T-helper 17 cell (primary cell): Measurements from ENCODE around the gene PARP8. TPM values are rescaled to one million over a fixed set of nuclear protein-coding genes. Genes with fewer than 3 reads are reported as not detected.
"Not testable (repeated sequence)": the region's sequence is repeated elsewhere in the genome, so short reads cannot be mapped to it uniquely, and the experiment has no call there.

Experiments used
- ATAC-seq: fragments of 150-1000 bp; cut with Tn5 transposase; 2 replicates; pipeline ENCODE4 v1.10.0; 2021; ENCODE audit warnings: mild to moderate bottlenecking, moderate library complexity
- DNase-seq, 3 donors: peaks; one replicate each; pipeline versions ENCODE4 v3.0.0 to v3.0.0-alpha.2; 2020 to 2021
- H3K9me3 ChIP-seq: one replicate; pipeline ENCODE4 v1.7.0; 2013; ENCODE audit warnings: low read length, mild to moderate bottlenecking; ENCODE audit not compliant: control insufficient read depth, poor library complexity, severe bottlenecking
- H3K27ac Mint-ChIP-seq: one replicate; pipeline ENCODE4 v1.8.0; 2022; ENCODE audit warnings: mild to moderate bottlenecking, moderate library complexity, mixed read lengths
- H3K27me3 Mint-ChIP-seq: one replicate; pipeline ENCODE4 v1.8.0; 2022; ENCODE audit warnings: mixed read lengths
- H3K36me3 Mint-ChIP-seq: one replicate; pipeline ENCODE4 v1.8.0; 2022; ENCODE audit warnings: low read depth, mixed read lengths
- H3K4me1 Mint-ChIP-seq: one replicate; pipeline ENCODE4 v1.8.0; 2022; ENCODE audit warnings: mild to moderate bottlenecking, mixed read lengths
- H3K4me3 Mint-ChIP-seq: one replicate; pipeline ENCODE4 v1.8.0; 2022; ENCODE audit warnings: mild to moderate bottlenecking, moderate library complexity, mixed read lengths
- total RNA-seq, 4 donors: library from RNA in 2 of 4; stranded (reverse) in 2 of 4; gene quantifications; one replicate each; pipeline ENCODE4 v1.2.3 and lab custom pipeline; 2022 to 2026

Gene PARP8
- total RNA-seq, 2 donors from 2014 or later, result 183 to 204 TPM

GRCh38 chr5:50665761-50666202 lies 655 bp upstream of the PARP8 start:
- ATAC-seq, H3K9me3 ChIP-seq, H3K27me3 Mint-ChIP-seq, H3K36me3 Mint-ChIP-seq: not testable (repeated sequence)
- Mint-ChIP-seq H3K4me1 (peaks cover 27% of the 10 kb centered on the region), H3K27ac (peak overlapping the region; percentile 100), H3K4me3 (peak overlapping the region; percentile 98)
- peak; percentile 10 to 18 (median 13) for DNase-seq

GRCh38 chr5:50667023-50667652 lies 701 bp downstream of the PARP8 start:
- peak overlapping the region; percentile 100 for H3K27ac Mint-ChIP-seq
- DNase-seq, result peak in 1 of 3 donors; percentile 6

GRCh38 chr5:50667653-50668595 lies 1.5 kb downstream of the PARP8 start:
- DNase-seq (peak; percentile 79 to 82 (median 80)), ATAC-seq (peak; percentile 80)
- H3K27me3 Mint-ChIP-seq, result no peaks in the 10 kb centered on the region
- peak overlapping the region; percentile 100 for H3K27ac Mint-ChIP-seq
- peaks cover 13% of the 10 kb centered on the region for H3K36me3 Mint-ChIP-seq
- peaks cover 40% of the 10 kb centered on the region for H3K4me1 Mint-ChIP-seq
- no peaks in the 10 kb centered on the region for H3K9me3 ChIP-seq
- H3K4me3 Mint-ChIP-seq, result peak overlapping the region; percentile 98

More at GRCh38 chr5:50667023-50667652, 701 bp downstream of the PARP8 start:
- H3K4me3 Mint-ChIP-seq, result peak overlapping the region; percentile 98
- H3K4me1 Mint-ChIP-seq, result peaks cover 33% of the 10 kb centered on the region
- peaks cover 11% of the 10 kb centered on the region for H3K36me3 Mint-ChIP-seq
- ATAC-seq, result peak; percentile 47
- no peaks in the 10 kb centered on the region for H3K9me3 ChIP-seq
- no peaks in the 10 kb centered on the region for H3K27me3 Mint-ChIP-seq

- Mint-ChIP-seq H3K36me3 (peaks cover 13% of the 10 kb centered on the region), H3K4me3 (peak overlapping the region; percentile 98), H3K4me1 (peaks cover 43% of the 10 kb centered on the region), H3K27ac (peak overlapping the region; percentile 100)
- DNase-seq, H3K27me3 Mint-ChIP-seq, H3K9me3 ChIP-seq, ATAC-seq: not testable (repeated sequence)
Measured at GRCh38 chr5:50668636-50669035, 2.2 kb downstream of the PARP8 start.

GRCh38 chr5:50672663-50673062 lies 6.2 kb downstream of the PARP8 start:
- H3K27me3 Mint-ChIP-seq, result no peaks in the 10 kb centered on the region
- H3K4me1 Mint-ChIP-seq, result peaks cover 53% of the 10 kb centered on the region
- peaks cover 9% of the 10 kb centered on the region for H3K36me3 Mint-ChIP-seq
- H3K4me3 Mint-ChIP-seq, result peak overlapping the region; percentile 56
- DNase-seq, result no peak
- ATAC-seq, result no peak
- H3K27ac Mint-ChIP-seq, result peak overlapping the region; percentile 90
- no peaks in the 10 kb centered on the region for H3K9me3 ChIP-seq

- H3K36me3 Mint-ChIP-seq, DNase-seq, H3K27me3 Mint-ChIP-seq, ATAC-seq, H3K9me3 ChIP-seq: not testable (repeated sequence)
- peak overlapping the region; percentile 90 for H3K27ac Mint-ChIP-seq
- peaks cover 47% of the 10 kb centered on the region for H3K4me1 Mint-ChIP-seq
- peak overlapping the region; percentile 21 for H3K4me3 Mint-ChIP-seq
Measured at GRCh38 chr5:50673444-50673843, 7.0 kb downstream of the PARP8 start.

GRCh38 chr5:50675385-50675784 lies 8.9 kb downstream of the PARP8 start:
- peaks cover 4% of the 10 kb centered on the region for H3K36me3 Mint-ChIP-seq
- H3K27ac Mint-ChIP-seq, result peak overlapping the region; percentile 90
- DNase-seq (no peak), ATAC-seq (no peak)
- H3K4me3 Mint-ChIP-seq, result no peak overlapping the region
- no peaks in the 10 kb centered on the region for H3K27me3 Mint-ChIP-seq
- H3K4me1 Mint-ChIP-seq, result peaks cover 52% of the 10 kb centered on the region
- H3K9me3 ChIP-seq, result no peaks in the 10 kb centered on the region

- peak overlapping the region; percentile 32 for H3K4me3 Mint-ChIP-seq
Measured at GRCh38 chr5:50679554-50679953, 13.1 kb downstream of the PARP8 start.

GRCh38 chr5:50684721-50685120 lies 18.3 kb downstream of the PARP8 start:
- H3K9me3 ChIP-seq, result no peaks in the 10 kb centered on the region
- Mint-ChIP-seq H3K4me1 (peaks cover 36% of the 10 kb centered on the region), H3K27ac (peak overlapping the region; percentile 32), H3K36me3 (no peaks in the 10 kb centered on the region), H3K27me3 (no peaks in the 10 kb centered on the region), H3K4me3 (no peak overlapping the region)
- ATAC-seq (no peak), DNase-seq (no peak)

More at GRCh38 chr5:50679554-50679953, 13.1 kb downstream of the PARP8 start:
- H3K4me1 Mint-ChIP-seq, result peaks cover 48% of the 10 kb centered on the region
- not testable (repeated sequence) for DNase-seq, H3K36me3 Mint-ChIP-seq, ATAC-seq, H3K9me3 ChIP-seq, H3K27me3 Mint-ChIP-seq
- H3K27ac Mint-ChIP-seq, result peak overlapping the region; percentile 72

- H3K27me3 Mint-ChIP-seq, result no peaks in the 10 kb centered on the region
- H3K9me3 ChIP-seq, result no peaks in the 10 kb centered on the region
- DNase-seq (no peak), ATAC-seq (no peak)
- peak overlapping the region; percentile 1 for H3K27ac Mint-ChIP-seq
- no peak overlapping the region for H3K4me3 Mint-ChIP-seq
- H3K4me1 Mint-ChIP-seq, result peaks cover 26% of the 10 kb centered on the region
- peaks cover 2% of the 10 kb centered on the region for H3K36me3 Mint-ChIP-seq
Measured at GRCh38 chr5:50687548-50687947, 21.1 kb downstream of the PARP8 start.

GRCh38 chr5:50691399-50692016 lies 25.1 kb downstream of the PARP8 start:
- Mint-ChIP-seq H3K36me3 (peaks cover 4% of the 10 kb centered on the region), H3K27me3 (no peaks in the 10 kb centered on the region), H3K27ac (no peak overlapping the region), H3K4me3 (no peak overlapping the region), H3K4me1 (peaks cover 27% of the 10 kb centered on the region)
- ATAC-seq (no peak), DNase-seq (no peak)
- H3K9me3 ChIP-seq, result no peaks in the 10 kb centered on the region

- peaks cover 37% of the 10 kb centered on the region for H3K4me1 Mint-ChIP-seq
- H3K27me3 Mint-ChIP-seq, result no peaks in the 10 kb centered on the region
- no peak overlapping the region for H3K27ac Mint-ChIP-seq
- no peak for ATAC-seq
- peaks cover 4% of the 10 kb centered on the region for H3K36me3 Mint-ChIP-seq
- no peak for DNase-seq
- no peaks in the 10 kb centered on the region for H3K9me3 ChIP-seq
- H3K4me3 Mint-ChIP-seq, result peak overlapping the region; percentile 41
Measured at GRCh38 chr5:50694027-50694590, 27.7 kb downstream of the PARP8 start.

GRCh38 chr5:50694626-50695025 lies 28.2 kb downstream of the PARP8 start:
- not testable (repeated sequence) for DNase-seq, H3K27ac Mint-ChIP-seq, H3K9me3 ChIP-seq, H3K27me3 Mint-ChIP-seq, H3K36me3 Mint-ChIP-seq
- Mint-ChIP-seq H3K4me3 (peak overlapping the region; percentile 41), H3K4me1 (peaks cover 40% of the 10 kb centered on the region)
- peak; percentile 12 for ATAC-seq
